Ovary (tissue), 3 donors: ENCODE measurements around the gene CFAP70.

Experiments used
- CTCF ChIP-seq, 3 donors: fragments of 450-650 bp in 2 of 3; fragments of 200-600 bp in 1 of 3; IDR thresholded peaks; one replicate each; pipeline versions ENCODE4 v1.5.1 to v1.8.0; 2016 to 2022; ENCODE audit warnings: antibody characterized with exemption in 3 of 3, mild to moderate bottlenecking in 1 of 3
- POLR2A ChIP-seq: fragments of 450-650 bp; IDR thresholded peaks from one replicate; pipeline ENCODE4 v1.6.1; 2017; ENCODE audit warnings: antibody characterized with exemption, mild to moderate bottlenecking, moderate library complexity
- donor health status: DM: no; HTN: no; CAD: no.

GRCh38 chr10:73293461-73293860 is 65.2 kb downstream of the CFAP70 start:
- TF ChIP-seq CTCF (IDR thresholded peaks at IDR 0.05) (no peak), POLR2A (no peak)
